ENCODE data around the gene ATP6V1B1.

The ATP6V1B1 gene

GRCh38 chr2:70926042-70926441, 9.7 kb upstream of the ATP6V1B1 start:
- no peak overlapping the region for H3K4me3 ChIP-seq (ENCODE audit: low read depth in 1 of 2, low read length in 1 of 2)
- no peaks in the 10 kb centered on the region for H3K9me3 ChIP-seq
- H3K4me1 ChIP-seq (ENCODE audit: control insufficient read depth in 1 of 2, insufficient read depth in 1 of 2, low read depth in 1 of 2, low read length in 1 of 2): no peaks in the 10 kb centered on the region
- no peak overlapping the region for H3K27ac ChIP-seq
- TF ChIP-seq, protein P1, sequence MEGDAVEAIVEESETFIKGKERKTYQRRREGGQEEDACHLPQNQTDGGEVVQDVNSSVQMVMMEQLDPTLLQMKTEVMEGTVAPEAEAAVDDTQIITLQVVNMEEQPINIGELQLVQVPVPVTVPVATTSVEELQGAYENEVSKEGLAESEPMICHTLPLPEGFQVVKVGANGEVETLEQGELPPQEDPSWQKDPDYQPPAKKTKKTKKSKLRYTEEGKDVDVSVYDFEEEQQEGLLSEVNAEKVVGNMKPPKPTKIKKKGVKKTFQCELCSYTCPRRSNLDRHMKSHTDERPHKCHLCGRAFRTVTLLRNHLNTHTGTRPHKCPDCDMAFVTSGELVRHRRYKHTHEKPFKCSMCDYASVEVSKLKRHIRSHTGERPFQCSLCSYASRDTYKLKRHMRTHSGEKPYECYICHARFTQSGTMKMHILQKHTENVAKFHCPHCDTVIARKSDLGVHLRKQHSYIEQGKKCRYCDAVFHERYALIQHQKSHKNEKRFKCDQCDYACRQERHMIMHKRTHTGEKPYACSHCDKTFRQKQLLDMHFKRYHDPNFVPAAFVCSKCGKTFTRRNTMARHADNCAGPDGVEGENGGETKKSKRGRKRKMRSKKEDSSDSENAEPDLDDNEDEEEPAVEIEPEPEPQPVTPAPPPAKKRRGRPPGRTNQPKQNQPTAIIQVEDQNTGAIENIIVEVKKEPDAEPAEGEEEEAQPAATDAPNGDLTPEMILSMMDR (IDR thresholded peaks at IDR 0.05): no peak
- no peaks in the 10 kb centered on the region for H3K36me3 ChIP-seq
- peaks cover 62% of the 10 kb centered on the region for H3K27me3 ChIP-seq

- H3K4me1 ChIP-seq (ENCODE audit: control insufficient read depth in 1 of 2, insufficient read depth in 1 of 2, low read depth in 1 of 2, low read length in 1 of 2): no peaks in the 10 kb centered on the region
- H3K27me3 ChIP-seq: peaks cover 60% of the 10 kb centered on the region
- no peaks in the 10 kb centered on the region for H3K9me3 ChIP-seq
- H3K36me3 ChIP-seq: no peaks in the 10 kb centered on the region
- TF ChIP-seq, protein P1 (IDR thresholded peaks at IDR 0.05): no peak
- no peak overlapping the region for H3K4me3 ChIP-seq (ENCODE audit: low read depth in 1 of 2, low read length in 1 of 2)
- H3K27ac ChIP-seq: no peak overlapping the region
Observed at GRCh38 chr2:70927138-70927537, 8.6 kb upstream of the ATP6V1B1 start.

GRCh38 chr2:70927641-70928040, 8.1 kb upstream of the ATP6V1B1 start:
- Histone ChIP-seq H3K9me3 (no peaks in the 10 kb centered on the region), H3K4me3 (ENCODE audit: low read depth in 1 of 2, low read length in 1 of 2) (no peak overlapping the region), H3K36me3 (no peaks in the 10 kb centered on the region), H3K27ac (no peak overlapping the region), H3K4me1 (ENCODE audit: control insufficient read depth in 1 of 2, insufficient read depth in 1 of 2, low read depth in 1 of 2, low read length in 1 of 2) (no peaks in the 10 kb centered on the region), H3K27me3 (peaks cover 55% of the 10 kb centered on the region)
- TF ChIP-seq, protein P1 (IDR thresholded peaks at IDR 0.05): no peak

DNA sequence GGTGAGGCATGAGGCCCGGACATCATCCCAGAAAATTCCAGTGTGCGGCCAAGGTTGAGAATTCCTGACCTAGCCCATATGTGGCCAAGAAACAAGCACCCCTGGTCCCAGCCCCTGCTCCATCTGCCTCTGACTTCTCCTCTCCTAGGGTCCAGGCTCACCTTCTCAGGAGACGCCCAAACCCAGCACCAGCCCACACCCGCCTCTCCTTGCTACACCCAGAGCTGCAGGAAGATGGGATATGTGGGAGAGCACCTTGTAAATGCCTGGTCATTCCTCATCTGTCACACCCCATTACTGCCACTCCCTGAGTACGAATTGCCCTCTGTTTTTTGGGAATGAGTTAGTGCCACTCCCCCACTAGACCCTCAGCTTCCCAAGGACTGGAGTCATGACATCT, 7.3 kb upstream of the ATP6V1B1 start:
- Histone ChIP-seq H3K36me3 (no peaks in the 10 kb centered on the region), H3K27ac (no peak overlapping the region), H3K4me3 (ENCODE audit: low read depth in 1 of 2, low read length in 1 of 2) (no peak overlapping the region), H3K27me3 (peaks cover 57% of the 10 kb centered on the region), H3K9me3 (no peaks in the 10 kb centered on the region), H3K4me1 (ENCODE audit: control insufficient read depth in 1 of 2, insufficient read depth in 1 of 2, low read depth in 1 of 2, low read length in 1 of 2) (no peaks in the 10 kb centered on the region)
- TF ChIP-seq, protein P1 (IDR thresholded peaks at IDR 0.05): no peak

DNA sequence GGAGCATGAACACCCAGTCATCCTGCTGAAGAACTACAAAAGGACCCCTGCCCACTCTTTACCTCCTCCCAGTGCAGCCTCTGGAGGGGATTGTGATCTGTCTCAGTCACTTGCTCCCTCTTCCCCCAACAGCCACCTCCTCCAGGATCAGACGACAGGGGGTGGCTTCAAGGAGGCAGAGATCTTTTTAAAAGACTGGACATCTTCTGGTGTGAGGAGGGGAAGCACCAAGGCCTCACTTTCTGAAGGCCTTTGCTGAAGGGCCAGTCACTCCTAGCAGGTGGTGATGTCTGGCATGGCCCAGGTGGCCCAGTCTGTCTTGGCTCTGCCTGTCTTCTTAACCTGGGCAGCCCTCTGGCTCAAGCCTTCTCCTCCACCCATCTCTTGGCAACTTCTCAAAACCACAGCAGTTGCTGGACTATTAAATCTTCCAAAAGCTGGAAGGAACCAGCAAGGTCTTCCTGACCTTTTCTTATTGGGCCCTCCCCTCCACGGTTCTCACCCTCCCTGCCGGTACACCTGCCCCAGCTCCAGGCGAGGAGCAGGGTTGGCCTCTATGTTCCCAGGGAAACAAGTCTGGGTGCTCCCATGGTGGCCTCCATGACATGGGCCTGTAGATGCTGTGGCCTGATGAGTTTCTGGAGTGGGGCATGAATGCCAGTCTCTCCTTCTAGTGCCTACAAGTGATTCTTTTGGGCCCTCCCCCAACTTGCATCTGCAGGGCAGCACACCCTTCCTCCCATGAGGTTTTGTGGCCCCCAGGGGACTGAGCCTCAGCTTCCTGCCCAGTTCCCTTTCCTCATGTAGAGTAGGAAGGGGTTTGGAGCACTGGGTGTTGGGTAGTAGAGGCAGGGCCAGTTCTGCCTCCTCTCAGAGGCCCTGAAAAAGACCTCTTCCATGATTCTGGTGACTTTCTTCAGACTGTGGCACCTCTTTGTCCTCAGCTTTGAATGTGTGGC, 5.0 kb upstream of the ATP6V1B1 start:
- no peak overlapping the region for H3K4me3 ChIP-seq (ENCODE audit: low read depth in 1 of 2, low read length in 1 of 2)

More for the DNA sequence above, 5.0 kb upstream of the ATP6V1B1 start:
- H3K27ac ChIP-seq: no peak overlapping the region
- H3K9me3 ChIP-seq: no peaks in the 10 kb centered on the region
- no peaks in the 10 kb centered on the region for H3K4me1 ChIP-seq (ENCODE audit: control insufficient read depth in 1 of 2, insufficient read depth in 1 of 2, low read depth in 1 of 2, low read length in 1 of 2)
- H3K36me3 ChIP-seq: no peaks in the 10 kb centered on the region
- TF ChIP-seq, protein P1 (IDR thresholded peaks at IDR 0.05): no peak
- H3K27me3 ChIP-seq: peaks cover 64% of the 10 kb centered on the region
